Activated naive CD4-positive, alpha-beta T cell treated with anti-CD3 and anti-CD28 coated beads, Interleukin-2, amount 50 U/mL, for 24 hours (primary cell): ENCODE data around the gene BIN2.
"Not testable (repeated sequence)": the region's sequence is repeated elsewhere in the genome, so short reads cannot be mapped to it uniquely, and the experiment has no call there.

Source experiments
- H3K27ac Mint-ChIP-seq: one replicate; pipeline ENCODE4 v1.8.0; 2021; ENCODE audit warnings: mild to moderate bottlenecking, mixed read lengths
- H3K27me3 Mint-ChIP-seq: one replicate; pipeline ENCODE4 v1.8.0; 2021; ENCODE audit warnings: mixed read lengths
- H3K36me3 Mint-ChIP-seq: one replicate; pipeline ENCODE4 v1.8.0; 2021; ENCODE audit warnings: mixed read lengths
- H3K4me1 Mint-ChIP-seq: one replicate; pipeline ENCODE4 v1.8.0; 2021; ENCODE audit warnings: mixed read lengths
- H3K4me3 Mint-ChIP-seq: one replicate; pipeline ENCODE4 v1.8.0; 2021; ENCODE audit warnings: mild to moderate bottlenecking, mixed read lengths
- H3K9me3 Mint-ChIP-seq: one replicate; pipeline ENCODE4 v1.8.0; 2021; ENCODE audit warnings: mixed read lengths

The BIN2 gene

GRCh38 chr12:51300768-51301167 lies 23.2 kb downstream of the BIN2 start:
- Mint-ChIP-seq H3K36me3 (peaks cover 11% of the 10 kb centered on the region), H3K4me1 (peaks cover 28% of the 10 kb centered on the region), H3K27ac (peak overlapping the region; percentile 80)

GRCh38 chr12:51295651-51296050 lies 28.3 kb downstream of the BIN2 start:
- peaks cover 25% of the 10 kb centered on the region for H3K4me1 Mint-ChIP-seq
- H3K27ac Mint-ChIP-seq, result no peak overlapping the region
- no peaks in the 10 kb centered on the region for H3K27me3 Mint-ChIP-seq
- no peak overlapping the region for H3K4me3 Mint-ChIP-seq
- H3K9me3 Mint-ChIP-seq, result no peaks in the 10 kb centered on the region
- H3K36me3 Mint-ChIP-seq, result peaks cover 7% of the 10 kb centered on the region

More at GRCh38 chr12:51300768-51301167, 23.2 kb downstream of the BIN2 start:
- H3K4me3 Mint-ChIP-seq, H3K9me3 Mint-ChIP-seq, H3K27me3 Mint-ChIP-seq: not testable (repeated sequence)

- H3K9me3 Mint-ChIP-seq, H3K4me3 Mint-ChIP-seq, H3K27me3 Mint-ChIP-seq, H3K36me3 Mint-ChIP-seq: not testable (repeated sequence)
- Mint-ChIP-seq H3K27ac (peak overlapping the region; percentile 89), H3K4me1 (peaks cover 24% of the 10 kb centered on the region)
These were observed 29.9 kb downstream of the BIN2 start for GRCh38 chr12:51294097-51294496.

GRCh38 chr12:51293696-51294095 lies 30.3 kb downstream of the BIN2 start:
- peak overlapping the region; percentile 89 for H3K27ac Mint-ChIP-seq
- H3K36me3 Mint-ChIP-seq, result peaks cover 2% of the 10 kb centered on the region
- no peaks in the 10 kb centered on the region for H3K27me3 Mint-ChIP-seq
- no peaks in the 10 kb centered on the region for H3K9me3 Mint-ChIP-seq
- peaks cover 24% of the 10 kb centered on the region for H3K4me1 Mint-ChIP-seq
- H3K4me3 Mint-ChIP-seq, result no peak overlapping the region

GRCh38 chr12:51291603-51292513 lies 32.1 kb downstream of the BIN2 start:
- H3K4me3 Mint-ChIP-seq, H3K36me3 Mint-ChIP-seq: not testable (repeated sequence)

GRCh38 chr12:51285843-51286242 lies 38.1 kb downstream of the BIN2 start:
- H3K36me3 Mint-ChIP-seq, result no peaks in the 10 kb centered on the region
- peak overlapping the region; percentile 77 for H3K27ac Mint-ChIP-seq
- H3K4me3 Mint-ChIP-seq, result no peak overlapping the region

More at GRCh38 chr12:51291603-51292513, 32.1 kb downstream of the BIN2 start:
- not testable (repeated sequence) for H3K27me3 Mint-ChIP-seq, H3K9me3 Mint-ChIP-seq
- Mint-ChIP-seq H3K4me1 (peaks cover 24% of the 10 kb centered on the region), H3K27ac (peak overlapping the region; percentile 86)

GRCh38 chr12:51281202-51281924 lies 42.6 kb downstream of the BIN2 start:
- H3K36me3 Mint-ChIP-seq, result no peaks in the 10 kb centered on the region
- H3K4me3 Mint-ChIP-seq, result no peak overlapping the region
- H3K27ac Mint-ChIP-seq, result peak overlapping the region; percentile 77
- H3K27me3 Mint-ChIP-seq, result no peaks in the 10 kb centered on the region
- no peaks in the 10 kb centered on the region for H3K9me3 Mint-ChIP-seq
- H3K4me1 Mint-ChIP-seq, result no peaks in the 10 kb centered on the region

More at GRCh38 chr12:51285843-51286242, 38.1 kb downstream of the BIN2 start:
- H3K27me3 Mint-ChIP-seq, result no peaks in the 10 kb centered on the region
- H3K9me3 Mint-ChIP-seq, result no peaks in the 10 kb centered on the region
- peaks cover 3% of the 10 kb centered on the region for H3K4me1 Mint-ChIP-seq

- no peaks in the 10 kb centered on the region for H3K9me3 Mint-ChIP-seq
- peaks cover 10% of the 10 kb centered on the region for H3K4me1 Mint-ChIP-seq
- H3K27me3 Mint-ChIP-seq, result no peaks in the 10 kb centered on the region
- H3K4me3 Mint-ChIP-seq, result no peak overlapping the region
- no peak overlapping the region for H3K27ac Mint-ChIP-seq
- H3K36me3 Mint-ChIP-seq, result no peaks in the 10 kb centered on the region
These were observed 48.9 kb downstream of the BIN2 start for GRCh38 chr12:51275088-51275487.

GRCh38 chr12:51272810-51273209 lies 51.2 kb downstream of the BIN2 start:
- H3K27ac Mint-ChIP-seq, H3K4me3 Mint-ChIP-seq, H3K36me3 Mint-ChIP-seq, H3K27me3 Mint-ChIP-seq, H3K9me3 Mint-ChIP-seq: not testable (repeated sequence)
- H3K4me1 Mint-ChIP-seq, result peaks cover 22% of the 10 kb centered on the region

GRCh38 chr12:51270951-51271518 lies 52.9 kb downstream of the BIN2 start:
- H3K4me3 Mint-ChIP-seq, result peak overlapping the region; percentile 89

GRCh38 chr12:51270067-51270950 lies 53.7 kb downstream of the BIN2 start, which contains the start of gene SMAGP:
SMAGP (minus strand) TSS chr12:51270415; CDS start chr12:51269278, 1,137 bp downstream.
- peak within 1 kb of the TSS; percentile 53 for H3K27ac Mint-ChIP-seq
- peak within 1 kb of the TSS; percentile 89 for H3K4me3 Mint-ChIP-seq
- no peaks in the 10 kb centered on the region for H3K9me3 Mint-ChIP-seq
- H3K4me1 Mint-ChIP-seq, result peaks cover 26% of the 10 kb centered on the region
- H3K27me3 Mint-ChIP-seq, result no peaks in the 10 kb centered on the region
- peaks cover 2% of the 10 kb centered on the region for H3K36me3 Mint-ChIP-seq

More at GRCh38 chr12:51270951-51271518, 52.9 kb downstream of the BIN2 start:
- H3K27me3 Mint-ChIP-seq, result no peaks in the 10 kb centered on the region
- H3K27ac Mint-ChIP-seq, result peak overlapping the region; percentile 51
- no peaks in the 10 kb centered on the region for H3K36me3 Mint-ChIP-seq
- no peaks in the 10 kb centered on the region for H3K9me3 Mint-ChIP-seq
- peaks cover 22% of the 10 kb centered on the region for H3K4me1 Mint-ChIP-seq

GRCh38 chr12:51269174-51270066 lies 54.6 kb downstream of the BIN2 start:
- no peaks in the 10 kb centered on the region for H3K9me3 Mint-ChIP-seq
- no peaks in the 10 kb centered on the region for H3K27me3 Mint-ChIP-seq
- peaks cover 31% of the 10 kb centered on the region for H3K4me1 Mint-ChIP-seq

GRCh38 chr12:51265024-51265423 lies 59.0 kb downstream of the BIN2 start:
- Mint-ChIP-seq H3K27ac (no peak overlapping the region), H3K4me1 (peaks cover 32% of the 10 kb centered on the region), H3K36me3 (peaks cover 4% of the 10 kb centered on the region), H3K27me3 (no peaks in the 10 kb centered on the region), H3K9me3 (no peaks in the 10 kb centered on the region), H3K4me3 (no peak overlapping the region)

More at GRCh38 chr12:51269174-51270066, 54.6 kb downstream of the BIN2 start:
- Mint-ChIP-seq H3K36me3 (peaks cover 2% of the 10 kb centered on the region), H3K27ac (peak overlapping the region; percentile 53), H3K4me3 (peak overlapping the region; percentile 86)

GRCh38 chr12:51264297-51264696 lies 59.7 kb downstream of the BIN2 start:
- peaks cover 4% of the 10 kb centered on the region for H3K36me3 Mint-ChIP-seq
- H3K9me3 Mint-ChIP-seq, result no peaks in the 10 kb centered on the region
- H3K27me3 Mint-ChIP-seq, result no peaks in the 10 kb centered on the region
- H3K27ac Mint-ChIP-seq, result no peak overlapping the region
- peaks cover 29% of the 10 kb centered on the region for H3K4me1 Mint-ChIP-seq
- no peak overlapping the region for H3K4me3 Mint-ChIP-seq
